IMR-90 (cell line): ENCODE measurements around the gene PAPSS2.

ENCODE experiments used
- CEBPB ChIP-seq: IDR thresholded peaks from 2 replicates; pipeline ENCODE4 v1.6.1; 2012; ENCODE audit warnings: low read depth, low read length, improper control_type of control experiment
- CTCF ChIP-seq: conservative IDR thresholded peaks from 2 replicates; pipeline ENCODE4 v1.5.1; 2012; ENCODE audit warnings: mild to moderate bottlenecking, low read depth, low read length, improper control_type of control experiment
- MAFK ChIP-seq: IDR thresholded peaks from 2 replicates; pipeline ENCODE4 v1.6.1; 2012; ENCODE audit warnings: low read depth, low read length, improper control_type of control experiment
- NFE2L2 ChIP-seq: fragments of 150-350 bp; IDR thresholded peaks from 2 replicates; pipeline ENCODE4 v1.6.1; 2016; ENCODE audit warnings: low read depth, mild to moderate bottlenecking, low read length
- POLR2A ChIP-seq: IDR thresholded peaks from 2 replicates; pipeline ENCODE4 v1.6.1; 2012; ENCODE audit warnings: mild to moderate bottlenecking, low read depth, low read length
- RFX5 ChIP-seq: IDR thresholded peaks from 2 replicates; pipeline ENCODE4 v1.8.0; 2012; ENCODE audit warnings: low read depth, mild to moderate bottlenecking, low read length, moderate library complexity

- TF ChIP-seq POLR2A (no peak), CTCF (no peak), CEBPB (peak; percentile 11; the same call in 1 of the 2 replicates), MAFK (no peak), NFE2L2 (no peak), RFX5 (no peak)
Measured at GRCh38 chr10:87761892-87762291, 102.2 kb downstream of the PAPSS2 start.
